Lung (tissue), 12 donors: Measurements from ENCODE around the gene FGF1. TPM values are rescaled to one million over a fixed set of nuclear protein-coding genes. Genes with fewer than 3 reads are reported as not detected.

Source experiments
- ATAC-seq: fragments of 200-7000 bp; cut with Tn5 transposase; one replicate; pipeline ENCODE4 v1.9.1; 2020; ENCODE audit warnings: moderate number of reproducible peaks; ENCODE audit not compliant: insufficient read depth, low FRiP score
- DNase-seq, 3 donors: peaks; one replicate each; pipeline ENCODE4 v3.0.0-alpha.2; 2013 to 2017
- H3K27ac ChIP-seq, 2 donors: one replicate each; pipeline ENCODE4 v1.5.1; 2013; ENCODE audit warnings: mild to moderate bottlenecking in 2 of 2, moderate library complexity in 2 of 2, control low read depth in 1 of 2, inconsistent platforms in 1 of 2, low read depth in 1 of 2, low read length in 1 of 2
- H3K27me3 ChIP-seq, 3 donors: one replicate each; pipeline ENCODE4 v1.5.1; 2013; ENCODE audit warnings: low read length in 2 of 3; ENCODE audit not compliant: control insufficient read depth in 3 of 3, insufficient read depth in 3 of 3
- H3K36me3 ChIP-seq, 4 donors: one replicate each; pipeline ENCODE4 v1.5.1; 2013; ENCODE audit warnings: low read length in 4 of 4, mild to moderate bottlenecking in 1 of 4, moderate library complexity in 1 of 4; ENCODE audit not compliant: control insufficient read depth in 4 of 4, insufficient read depth in 4 of 4
- H3K4me1 ChIP-seq, 5 donors: one replicate each; pipeline ENCODE4 v1.5.1; 2013; ENCODE audit warnings: low read length in 5 of 5, mild to moderate bottlenecking in 2 of 5, moderate library complexity in 1 of 5; ENCODE audit not compliant: control insufficient read depth in 5 of 5, insufficient read depth in 5 of 5
- H3K4me3 ChIP-seq: one replicate; pipeline ENCODE4 v1.5.1; 2013; ENCODE audit warnings: mild to moderate bottlenecking, control low read depth, moderate library complexity
- H3K9ac ChIP-seq, 2 donors: one replicate each; pipeline ENCODE4 v1.5.1; 2013; ENCODE audit warnings: low read length in 2 of 2, control low read depth in 1 of 2; ENCODE audit not compliant: insufficient read depth in 1 of 2
- H3K9me3 ChIP-seq, 4 donors: one replicate each; pipeline ENCODE4 v1.5.1; 2013; ENCODE audit warnings: low read length in 3 of 4, mild to moderate bottlenecking in 1 of 4, moderate library complexity in 1 of 4; ENCODE audit not compliant: control insufficient read depth in 4 of 4, insufficient read depth in 3 of 4
- WGBS, 2 donors: extraction: QIAGEN DNeasy Blood & Tissue Kit; methylation state at CpG; one replicate each; pipeline ENCODE4 v1.1.7; 2013; 5-methylcytosine and 5-hydroxymethylcytosine counted together
- polyA plus RNA-seq, 2 donors: library from polyadenylated mRNA; stranded (reverse); fragments of 200-250 nt; gene quantifications; one replicate each; pipeline ENCODE4 v1.2.1, GENCODE V29; 2013
- total RNA-seq, 2 donors: library from RNA; depleted of rRNA in 1 of 2; stranded (reverse); fragments of >200 nt in 1 of 2; gene quantifications; one replicate each; pipeline ENCODE4 v1.2.1, GENCODE V29; 2014 to 2021
- TF ChIP-seq, protein P1 (sequence below): IDR thresholded peaks from 2 replicates; pipeline ENCODE4 v1.5.1; 2012; ENCODE audit warnings: mild to moderate bottlenecking; ENCODE audit errors: control extremely low read depth, extremely low read depth
- donor health status: control.
- donor health status: control.
- donor health status: Bipolar disorder and iron deficiency.
- donor health status: healthy.
- donor health status: DM: yes; HTN: yes; CAD: no.

Gene FGF1
- total and polyA plus RNA-seq, 4 donors: 0.47 to 1.4 (median 1.0) TPM

DNA sequence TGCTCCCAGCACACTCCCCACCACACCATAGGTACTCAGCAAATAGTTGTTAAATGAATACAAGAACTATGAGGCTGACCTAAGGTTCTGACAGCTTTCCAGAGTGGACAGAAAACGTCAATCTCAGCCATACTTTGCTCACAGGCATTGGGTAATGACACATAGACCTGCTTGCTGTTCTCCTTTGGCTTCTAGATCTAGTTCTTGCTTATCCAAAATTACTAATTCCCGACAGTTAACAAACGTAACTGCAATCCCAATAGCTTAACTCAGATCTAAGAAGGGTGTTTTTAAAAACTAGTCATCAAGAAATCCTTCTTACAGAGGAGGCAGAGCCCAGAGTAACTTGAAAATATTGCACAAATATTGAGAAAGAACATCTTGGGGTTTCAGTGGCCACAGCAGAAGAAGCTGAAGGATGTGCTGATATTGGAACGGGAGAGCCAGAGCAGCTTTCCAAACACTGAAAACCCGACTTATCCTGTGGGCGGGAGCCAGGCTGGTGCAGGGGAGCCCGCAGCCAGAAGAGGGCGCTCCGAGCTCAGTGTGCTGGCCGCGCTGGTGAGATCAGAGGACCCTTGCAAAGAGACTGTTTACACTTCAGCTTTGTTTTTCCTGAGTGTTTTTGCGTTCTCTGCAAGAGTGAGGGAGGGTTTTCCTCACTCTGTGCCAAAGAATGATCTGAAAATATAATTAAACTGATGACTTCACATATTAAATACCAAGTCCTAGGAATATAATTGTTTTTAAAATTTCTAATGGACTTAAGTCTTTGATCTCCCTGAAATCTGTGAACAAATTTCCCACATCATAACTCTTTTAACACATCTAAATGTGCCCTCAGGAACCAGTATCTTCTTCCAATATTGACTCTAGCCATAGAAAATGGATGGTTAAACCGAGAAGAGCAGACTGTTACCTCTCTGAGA is 30.3 kb downstream of the FGF1 start:
- Histone ChIP-seq H3K4me3 (no peak overlapping the region), H3K27ac (peak overlapping the region in 1 of 2 donors; percentile 25), H3K9me3 (no peaks in the 10 kb centered on the region), H3K4me1 (peaks cover 0 to 13% (median 4%) of the 10 kb centered on the region in 5 donors), H3K9ac (peak overlapping the region in 1 of 2 donors; percentile 8), H3K36me3 (no peaks in the 10 kb centered on the region), H3K27me3 (peaks cover 0 to 2% (median 0%) of the 10 kb centered on the region in 3 donors)
- TF ChIP-seq, protein P1, sequence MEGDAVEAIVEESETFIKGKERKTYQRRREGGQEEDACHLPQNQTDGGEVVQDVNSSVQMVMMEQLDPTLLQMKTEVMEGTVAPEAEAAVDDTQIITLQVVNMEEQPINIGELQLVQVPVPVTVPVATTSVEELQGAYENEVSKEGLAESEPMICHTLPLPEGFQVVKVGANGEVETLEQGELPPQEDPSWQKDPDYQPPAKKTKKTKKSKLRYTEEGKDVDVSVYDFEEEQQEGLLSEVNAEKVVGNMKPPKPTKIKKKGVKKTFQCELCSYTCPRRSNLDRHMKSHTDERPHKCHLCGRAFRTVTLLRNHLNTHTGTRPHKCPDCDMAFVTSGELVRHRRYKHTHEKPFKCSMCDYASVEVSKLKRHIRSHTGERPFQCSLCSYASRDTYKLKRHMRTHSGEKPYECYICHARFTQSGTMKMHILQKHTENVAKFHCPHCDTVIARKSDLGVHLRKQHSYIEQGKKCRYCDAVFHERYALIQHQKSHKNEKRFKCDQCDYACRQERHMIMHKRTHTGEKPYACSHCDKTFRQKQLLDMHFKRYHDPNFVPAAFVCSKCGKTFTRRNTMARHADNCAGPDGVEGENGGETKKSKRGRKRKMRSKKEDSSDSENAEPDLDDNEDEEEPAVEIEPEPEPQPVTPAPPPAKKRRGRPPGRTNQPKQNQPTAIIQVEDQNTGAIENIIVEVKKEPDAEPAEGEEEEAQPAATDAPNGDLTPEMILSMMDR: peak; percentile 92
- peak; percentile 93 to 95 (median 93) for DNase-seq
- 22 to 24% methylated on average over 13 of the region's 13 CpGs for WGBS, 2 donors
- peak; percentile 81 for ATAC-seq

DNA sequence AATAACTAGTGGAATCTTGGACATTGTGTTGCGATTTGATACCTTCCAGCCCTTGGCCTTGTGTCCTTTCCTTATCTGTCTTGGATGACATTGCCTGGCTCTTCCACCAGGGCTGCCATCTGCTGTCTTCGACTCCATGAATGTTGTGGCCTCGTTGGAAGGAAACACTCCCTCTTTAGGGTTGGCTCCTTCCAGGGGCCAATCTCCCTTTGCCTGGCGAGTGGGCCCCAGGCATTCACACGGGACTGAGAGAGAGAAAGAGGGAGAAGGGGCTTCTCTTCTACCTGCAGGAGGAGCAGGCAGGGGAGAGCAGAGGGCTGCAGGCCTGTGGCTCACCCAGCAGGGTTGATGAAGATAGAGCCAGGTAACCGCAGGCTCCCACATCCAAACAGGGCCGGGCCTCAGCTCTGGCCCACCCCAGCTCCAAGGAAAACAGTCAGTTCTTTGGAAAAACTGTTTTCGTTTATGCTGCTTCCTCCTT is 31.3 kb downstream of the FGF1 start:
- Histone ChIP-seq H3K4me3 (no peak overlapping the region), H3K4me1 (peaks cover 0 to 11% (median 4%) of the 10 kb centered on the region in 5 donors), H3K36me3 (no peaks in the 10 kb centered on the region), H3K27ac (no peak overlapping the region), H3K9me3 (no peaks in the 10 kb centered on the region), H3K9ac (no peak overlapping the region), H3K27me3 (peaks cover 0 to 2% (median 0%) of the 10 kb centered on the region in 3 donors)
- WGBS, 2 donors: 71 to 81% methylated on average over 8 of the region's 8 CpGs
- TF ChIP-seq, protein P1: no peak
- DNase-seq (no peak), ATAC-seq (no peak)

DNA sequence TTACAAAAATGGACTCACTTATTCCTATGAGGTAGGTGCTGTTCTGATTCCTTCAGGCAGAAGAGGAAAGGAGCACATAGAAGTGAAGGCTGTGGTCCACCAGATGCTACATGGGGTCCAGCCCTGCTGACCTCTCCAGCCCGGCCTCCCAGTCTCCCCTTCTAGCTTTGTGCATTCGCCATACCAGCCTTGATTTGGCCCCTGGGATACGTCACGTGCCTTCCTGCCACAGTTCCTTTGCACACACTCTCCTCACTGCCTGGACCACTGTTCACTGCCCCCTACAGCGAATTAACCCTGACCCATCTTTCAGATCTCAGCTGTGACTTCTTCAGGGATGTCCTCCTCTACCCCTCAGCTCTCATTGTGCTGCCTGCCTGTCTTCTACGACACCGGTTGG is 32.6 kb downstream of the FGF1 start:
- Histone ChIP-seq H3K27me3 (peaks cover 0 to 2% (median 0%) of the 10 kb centered on the region in 3 donors), H3K27ac (no peak overlapping the region), H3K4me3 (no peak overlapping the region), H3K36me3 (no peaks in the 10 kb centered on the region), H3K9ac (no peak overlapping the region), H3K9me3 (no peaks in the 10 kb centered on the region), H3K4me1 (peaks cover 0 to 11% (median 4%) of the 10 kb centered on the region in 5 donors)
- WGBS, 2 donors: 96% methylated on average over 7 of the region's 7 CpGs
- ATAC-seq (no peak), DNase-seq (no peak)
- TF ChIP-seq, protein P1: no peak
